Islet of Langerhans (tissue), 1 donor: Measurements from ENCODE around the gene FAM135A.
"Not testable (repeated sequence)": the region's sequence is repeated elsewhere in the genome, so short reads cannot be mapped to it uniquely, and the experiment has no call there.

Experiments used
- FAIRE-seq: peaks from one replicate; lab custom pipeline; 2011; peaks lifted over from hg19 to GRCh38; lab: Jason Lieb, UNC

Gene FAM135A

DNA sequence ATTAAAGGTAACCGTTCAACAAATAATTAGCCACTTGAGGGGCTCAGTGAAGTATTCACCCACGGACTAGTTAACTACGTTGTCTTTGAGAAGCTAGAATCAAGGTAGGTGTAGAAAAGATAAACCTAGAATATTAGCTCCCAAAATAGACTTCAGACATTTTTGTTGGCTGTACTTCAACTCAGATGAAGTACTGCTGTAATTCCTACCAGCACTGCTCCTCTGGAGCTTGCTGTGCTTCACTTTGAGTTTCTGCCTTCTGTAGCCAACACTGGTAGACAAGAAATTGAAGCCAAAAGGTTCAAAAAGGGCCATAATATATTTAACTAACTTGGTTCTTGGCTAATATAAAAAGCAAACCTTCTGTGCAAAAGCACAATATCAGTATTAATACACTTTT lies 134.6 kb downstream of the FAM135A start:
- no peak for FAIRE-seq

DNA sequence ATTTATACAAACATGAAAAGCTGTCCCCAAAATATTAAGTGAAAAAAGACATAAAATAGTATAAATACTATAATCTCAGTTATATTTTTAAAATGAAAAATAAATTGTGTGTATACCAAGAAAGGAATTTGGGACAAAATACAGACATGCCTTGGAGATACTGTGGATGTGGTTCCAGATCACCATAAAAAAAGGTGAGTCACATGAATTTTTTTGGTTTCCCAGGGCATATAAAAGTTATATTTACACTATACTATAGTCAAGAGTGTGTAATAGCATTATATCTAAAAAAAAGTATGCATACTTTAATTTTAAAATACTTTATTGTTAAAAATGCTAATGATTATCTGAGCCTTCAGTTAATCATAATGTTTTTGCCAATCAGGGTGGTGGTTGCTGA lies 136.0 kb downstream of the FAM135A start:
- FAIRE-seq = no peak

DNA sequence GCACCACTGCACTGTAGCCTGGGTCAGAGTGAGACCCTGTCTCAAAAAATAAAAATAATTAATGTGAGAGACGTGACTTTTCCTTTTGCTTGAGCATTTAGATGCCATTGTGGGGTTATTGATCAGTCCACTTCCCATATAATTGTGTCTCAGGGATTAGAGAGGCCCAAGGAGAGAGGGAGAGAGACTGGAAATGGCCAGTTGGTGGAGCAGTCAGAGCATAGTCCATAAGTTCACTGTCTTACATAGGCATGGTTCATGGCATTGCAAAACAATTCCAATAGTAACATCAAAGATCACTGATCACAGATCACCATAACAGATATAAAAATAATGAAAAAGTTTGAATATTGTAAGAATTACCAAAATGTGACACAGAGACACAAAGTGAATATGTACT lies 138.3 kb downstream of the FAM135A start:
- FAIRE-seq = no peak

DNA sequence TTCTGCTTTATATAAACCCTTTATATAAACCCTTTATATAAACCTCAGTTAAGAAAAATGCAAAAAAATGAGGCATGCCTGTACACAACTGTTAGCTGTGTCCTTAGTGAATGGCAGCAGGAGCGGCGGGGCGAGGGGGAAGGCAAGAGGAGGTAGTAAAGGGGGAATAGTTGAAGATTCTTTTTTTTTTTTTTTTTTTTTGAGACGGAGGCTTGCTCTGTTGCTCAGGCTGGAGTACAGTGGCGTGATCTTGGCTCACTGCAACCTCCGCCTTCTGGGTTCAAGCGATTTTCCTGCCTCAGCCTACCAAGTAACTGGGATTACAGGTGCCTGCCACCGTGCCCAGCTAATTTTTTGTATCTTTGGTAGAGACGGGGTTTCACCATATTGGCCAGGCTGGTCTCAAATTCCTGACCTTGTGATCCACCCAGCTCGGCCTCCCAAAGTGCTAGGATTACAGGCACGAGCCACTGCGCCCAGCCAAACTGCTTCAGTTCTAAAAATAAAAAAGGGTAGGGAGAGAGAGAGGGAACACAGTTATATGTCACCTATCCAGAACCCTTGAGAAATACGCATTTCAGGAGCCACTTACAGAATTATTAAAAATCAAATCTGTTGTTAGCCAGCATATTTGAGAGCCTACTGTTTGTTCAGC lies 139.1 kb downstream of the FAM135A start:
- not testable (repeated sequence) for FAIRE-seq

DNA sequence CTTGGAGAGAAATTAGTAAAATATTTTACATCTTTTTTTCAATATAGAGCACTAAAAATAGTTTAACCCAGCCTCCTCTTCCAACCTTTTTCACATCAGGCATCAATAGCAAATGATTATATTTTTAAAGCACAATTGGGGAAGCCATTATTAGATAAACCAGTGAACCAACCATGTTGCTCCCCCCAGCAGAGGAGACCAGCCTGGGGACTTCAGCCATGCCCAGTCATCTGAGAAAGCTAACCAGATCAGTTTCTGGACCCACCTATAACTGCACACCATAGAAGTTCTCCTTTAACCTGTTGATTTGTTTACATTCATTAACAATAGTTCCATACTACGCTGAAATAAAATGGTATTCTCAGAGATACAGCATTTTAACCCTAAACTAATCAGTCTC lies 139.7 kb downstream of the FAM135A start:
- no peak for FAIRE-seq

DNA sequence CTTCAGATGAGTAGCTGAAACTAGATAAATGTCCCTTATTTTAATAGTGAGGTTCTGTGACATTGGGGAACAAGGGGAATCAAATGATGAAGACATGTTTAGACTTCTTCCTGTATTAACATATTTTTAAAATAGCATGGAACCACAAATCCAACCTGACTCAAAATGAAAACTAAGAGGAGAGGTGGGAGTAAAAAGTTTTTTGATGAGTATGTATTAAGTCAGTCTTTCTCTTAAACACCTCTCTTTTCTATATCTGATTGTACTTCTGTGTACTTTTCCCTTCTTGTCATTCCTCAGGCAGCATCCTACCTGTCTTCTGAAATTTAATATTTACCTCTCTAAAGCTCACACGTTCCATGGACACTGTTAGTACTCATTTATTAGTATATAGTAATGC lies 144.7 kb downstream of the FAM135A start:
- FAIRE-seq = no peak

DNA sequence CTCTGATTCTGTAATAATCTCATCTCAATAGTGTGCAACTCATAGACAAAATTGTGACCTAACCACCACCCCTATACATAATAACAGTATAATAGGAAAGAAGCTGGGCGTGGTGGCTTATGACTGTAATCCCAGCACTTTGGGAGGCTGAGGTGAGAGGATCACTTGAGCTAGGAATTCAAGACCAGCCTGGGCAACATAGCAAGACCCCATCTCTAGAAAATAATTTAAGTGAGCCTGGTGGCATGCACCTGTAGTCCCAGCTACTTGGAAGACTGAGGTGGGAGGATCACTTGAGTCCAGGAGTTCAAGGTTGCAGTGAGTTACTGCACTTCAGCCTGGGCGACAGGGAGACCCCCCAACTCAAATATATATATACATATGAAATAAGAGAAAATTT lies 149.1 kb downstream of the FAM135A start:
- FAIRE-seq = not testable (repeated sequence)

DNA sequence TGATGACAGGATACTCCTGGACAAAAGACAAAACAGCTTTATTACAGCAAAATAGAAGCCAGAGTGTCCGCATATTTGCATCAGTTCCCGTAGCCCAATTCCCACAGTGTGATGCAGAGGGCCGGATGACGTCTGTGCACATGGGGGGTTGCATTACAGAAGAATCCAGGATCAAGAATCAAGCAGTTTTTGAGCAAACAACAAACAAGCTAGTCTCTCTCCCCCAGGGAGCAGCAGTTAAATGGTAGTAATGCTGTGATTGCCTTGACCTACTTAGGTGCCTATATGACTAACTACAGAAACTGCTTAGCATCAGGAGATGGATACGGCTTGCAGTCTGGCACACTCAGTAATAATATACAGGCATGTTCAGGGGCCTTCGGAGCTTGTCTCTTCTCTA lies 150.2 kb downstream of the FAM135A start:
- no peak for FAIRE-seq

DNA sequence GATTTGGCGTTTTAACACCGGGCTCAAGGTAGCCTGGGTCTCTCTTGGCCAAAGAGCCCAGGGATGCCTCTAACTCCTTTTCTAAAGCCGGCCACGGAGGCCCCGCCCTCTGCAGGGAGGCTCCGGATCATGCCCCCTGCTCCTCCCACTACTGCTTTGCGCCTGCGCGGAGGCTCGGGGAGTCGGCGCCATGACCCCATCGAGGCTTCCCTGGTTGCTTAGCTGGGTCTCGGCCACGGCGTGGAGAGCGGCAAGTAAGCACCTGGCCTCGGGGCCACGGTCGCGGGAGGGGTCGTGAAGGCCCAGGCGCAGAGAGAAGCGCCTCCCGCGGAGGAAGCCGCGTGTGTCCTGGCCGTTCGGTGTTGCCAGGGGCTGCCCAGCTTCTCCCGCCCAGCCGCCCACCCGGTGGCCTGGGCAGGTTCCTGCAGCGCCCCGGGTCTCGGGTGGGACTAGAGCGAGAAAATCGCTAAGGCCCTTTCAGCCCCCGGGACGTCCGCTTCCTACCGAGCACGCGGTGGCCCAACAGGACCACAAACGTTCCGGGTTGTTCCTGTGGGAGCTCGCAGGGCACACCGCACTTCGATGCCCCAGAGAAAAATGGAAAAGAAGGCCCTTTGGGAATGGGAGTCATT lies 153.6 kb downstream of the FAM135A start, which contains the start of gene SDHAF4:
Gene SDHAF4, plus strand, starts transcription at position 180 of the 632 bp plus-strand sequence. Its CDS starts 11 bp downstream, at position 191.
- no peak for FAIRE-seq

DNA sequence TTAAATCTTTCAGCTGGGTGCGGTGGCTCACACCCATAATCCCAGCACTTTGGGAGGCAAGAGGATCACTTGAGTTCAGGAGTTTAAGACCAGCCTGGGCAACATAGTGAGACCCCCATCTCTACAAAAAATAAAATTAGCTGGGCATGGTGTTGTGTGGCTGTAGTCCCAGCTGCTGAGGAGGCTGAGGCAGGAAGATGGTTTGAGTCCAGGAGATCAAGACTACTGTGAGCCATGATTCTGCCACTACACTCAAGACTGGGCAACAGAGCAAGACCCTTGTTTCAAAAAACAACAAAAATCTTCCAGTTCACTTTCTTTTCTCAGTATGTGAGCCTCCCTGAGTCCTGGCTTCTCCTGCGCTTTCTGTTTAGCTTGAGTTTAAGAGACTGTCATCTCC lies 161.3 kb downstream of the FAM135A start:
- no peak for FAIRE-seq

DNA sequence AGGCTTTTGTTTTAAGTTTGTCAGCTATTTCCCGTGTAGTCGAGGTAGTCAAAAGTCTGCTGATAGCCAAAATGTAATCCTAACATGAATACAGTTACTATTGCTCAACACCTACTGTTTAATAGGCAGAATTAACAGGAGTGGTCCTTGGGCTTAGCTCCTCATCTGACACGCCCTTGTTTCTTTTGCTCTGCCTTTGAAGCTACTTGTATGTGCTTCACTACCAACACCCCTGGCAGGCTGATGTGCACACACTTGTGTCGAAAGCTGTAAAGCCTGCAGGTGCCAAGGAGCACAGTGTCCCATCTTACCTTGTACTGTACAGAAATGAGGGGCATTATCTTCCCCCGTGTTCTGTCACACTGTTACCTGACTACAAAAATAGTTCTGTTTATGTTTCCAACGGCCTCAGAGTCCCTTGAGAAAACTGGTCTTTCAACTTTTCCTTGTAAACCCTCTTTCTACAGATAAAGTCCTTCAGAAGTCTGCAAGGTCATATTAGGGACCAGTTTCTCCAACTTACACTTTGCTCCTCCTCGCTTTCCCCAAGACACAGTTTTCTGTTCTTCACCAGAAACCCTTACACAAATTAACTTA lies 162.7 kb downstream of the FAM135A start:
- no peak for FAIRE-seq

DNA sequence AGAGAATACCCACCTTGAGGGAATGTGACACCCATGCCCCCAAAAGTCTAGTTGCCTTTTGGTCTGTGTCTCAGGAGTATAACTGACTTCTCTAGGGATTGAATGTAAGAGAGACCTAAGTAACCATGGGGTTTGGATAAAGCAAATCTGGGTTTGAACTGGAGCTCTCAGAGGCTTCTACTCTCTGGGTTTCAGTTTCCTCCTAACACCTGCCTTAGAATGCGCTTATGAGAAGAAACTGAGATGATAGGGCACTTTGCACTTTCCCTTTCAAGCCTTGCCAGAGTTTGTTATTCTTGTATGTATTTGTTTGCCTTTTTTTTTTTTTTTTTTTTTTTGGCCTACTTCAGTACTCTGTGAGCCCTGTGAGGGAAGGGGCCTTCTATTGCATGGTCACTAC lies 172.8 kb downstream of the FAM135A start:
- no peak for FAIRE-seq

DNA sequence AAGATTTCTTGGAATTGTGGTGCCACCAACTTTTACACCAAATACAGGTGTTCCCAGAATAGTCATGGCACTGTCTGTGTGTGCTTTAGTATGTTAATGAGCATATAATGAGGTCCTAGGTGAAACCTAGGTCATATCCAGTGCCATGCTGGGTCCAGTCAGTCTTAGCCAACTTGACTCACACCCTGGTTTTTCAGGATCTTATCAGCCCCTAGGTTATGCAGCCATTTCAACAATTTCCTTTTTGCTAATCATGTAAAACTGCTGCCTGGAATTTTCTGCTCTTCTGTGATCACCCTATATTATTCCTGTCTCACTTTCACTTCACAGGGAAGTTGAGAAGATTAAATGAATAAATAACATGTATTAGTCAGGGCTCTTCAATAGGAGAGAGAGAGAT lies 177.1 kb downstream of the FAM135A start:
- FAIRE-seq = no peak

DNA sequence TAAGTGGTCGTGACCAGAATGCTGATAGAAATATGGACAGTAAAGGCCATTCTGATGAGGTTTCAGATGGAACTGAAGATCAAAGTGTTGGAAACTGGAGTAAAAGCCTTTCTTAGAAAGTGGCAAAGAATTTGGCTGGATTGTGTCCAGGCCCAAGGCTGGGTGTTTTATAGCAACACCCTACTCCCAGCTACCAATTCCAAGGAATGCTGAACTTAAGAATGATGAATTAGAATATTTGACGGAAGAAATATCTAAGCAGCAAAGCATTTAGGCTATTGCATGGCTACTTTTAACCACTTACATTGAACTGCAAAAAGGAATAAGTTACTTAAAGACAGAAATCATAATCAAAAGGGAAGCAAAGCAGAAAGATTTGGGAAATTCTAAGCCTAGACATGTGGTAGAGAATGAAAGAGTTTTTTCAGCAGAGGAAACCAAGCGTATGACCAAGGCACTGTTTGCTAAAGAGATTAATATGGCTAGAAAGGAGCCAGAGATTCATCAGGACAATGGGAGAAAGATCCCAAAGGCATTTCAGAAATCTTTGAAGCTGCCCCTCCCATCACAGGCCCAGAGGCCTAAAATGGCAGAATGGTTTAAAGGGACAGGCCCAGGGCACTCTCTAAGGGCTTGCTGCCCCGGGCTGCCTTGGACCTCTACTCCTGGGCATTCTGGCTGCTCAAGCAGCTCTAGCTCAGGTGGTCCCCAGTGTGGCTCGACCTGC lies 179.2 kb downstream of the FAM135A start:
- no peak for FAIRE-seq

DNA sequence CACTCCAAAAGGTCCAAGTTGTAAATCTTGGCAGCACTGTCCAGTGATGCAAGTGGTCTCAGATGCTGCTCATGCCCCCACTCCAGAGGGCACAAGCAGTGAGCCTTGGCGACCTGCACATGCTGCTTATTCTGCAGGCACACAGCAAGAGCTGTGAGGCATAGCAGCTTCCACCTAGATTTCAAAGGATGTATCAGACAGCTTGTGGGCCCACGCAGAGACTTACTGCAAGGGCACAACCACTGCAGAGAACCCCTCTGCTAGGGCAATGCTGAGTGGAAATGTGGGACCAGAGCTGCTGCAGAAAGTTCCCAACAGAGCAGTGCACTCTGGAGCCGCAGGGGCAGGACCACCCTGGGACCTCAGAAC lies 179.8 kb downstream of the FAM135A start:
- no peak for FAIRE-seq

DNA sequence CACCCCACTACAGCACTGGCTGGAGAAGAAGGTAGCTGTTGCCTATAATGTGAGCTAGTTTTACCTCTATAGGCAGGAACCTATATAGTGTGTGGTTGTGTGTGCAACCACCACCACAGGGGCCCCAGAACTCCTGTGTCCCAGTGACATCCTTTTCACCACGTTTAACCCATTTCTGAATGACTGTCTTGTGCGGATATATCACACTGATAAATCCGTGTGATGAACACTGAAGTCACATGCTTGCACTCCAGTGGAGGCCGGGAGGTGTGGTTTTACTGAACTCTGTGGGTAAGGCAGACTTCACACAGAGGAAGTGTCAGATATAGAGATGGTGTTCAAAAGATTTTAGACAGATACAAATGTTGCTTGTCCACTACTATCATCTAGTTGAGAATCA lies 185.9 kb downstream of the FAM135A start:
- FAIRE-seq = no peak

DNA sequence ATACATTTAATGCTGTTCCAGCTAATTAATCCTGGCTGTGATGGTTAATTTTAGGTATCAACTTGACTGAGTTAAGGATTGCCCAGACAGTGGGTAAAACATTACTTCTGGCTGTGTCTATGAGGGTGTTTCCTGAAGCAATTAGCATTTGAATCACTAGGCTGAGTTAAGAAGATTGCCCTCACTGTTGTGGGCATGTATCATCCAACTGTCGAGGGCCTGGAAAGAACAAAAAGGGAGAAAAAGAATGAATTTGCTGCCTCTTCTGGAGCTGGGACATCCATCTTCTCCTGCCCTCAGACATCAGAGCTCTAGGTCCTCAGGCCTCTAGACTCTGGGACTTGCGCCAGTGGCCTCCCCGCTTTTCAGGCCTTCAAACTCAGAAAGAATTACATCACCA lies 187.7 kb downstream of the FAM135A start:
- FAIRE-seq = no peak

DNA sequence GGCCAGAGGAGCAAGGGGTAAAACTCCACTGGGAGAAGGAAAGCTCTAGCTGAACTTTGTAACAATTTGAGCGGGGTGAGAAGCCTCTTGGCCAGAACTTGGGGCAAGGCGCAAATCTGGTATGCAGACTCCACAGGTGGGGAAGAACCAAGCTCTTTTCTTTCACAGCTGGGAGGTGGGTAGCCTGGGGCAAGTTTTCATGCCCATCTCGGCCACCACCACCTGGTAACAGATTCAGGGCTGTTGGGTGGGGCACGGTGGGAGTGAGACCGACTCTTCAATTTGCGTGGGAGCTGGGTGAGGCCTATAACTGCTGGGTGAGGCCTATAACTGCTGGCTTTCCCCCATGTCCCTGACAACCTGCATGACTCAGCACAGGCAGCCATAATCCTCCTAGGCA lies 190.9 kb downstream of the FAM135A start:
- no peak for FAIRE-seq

DNA sequence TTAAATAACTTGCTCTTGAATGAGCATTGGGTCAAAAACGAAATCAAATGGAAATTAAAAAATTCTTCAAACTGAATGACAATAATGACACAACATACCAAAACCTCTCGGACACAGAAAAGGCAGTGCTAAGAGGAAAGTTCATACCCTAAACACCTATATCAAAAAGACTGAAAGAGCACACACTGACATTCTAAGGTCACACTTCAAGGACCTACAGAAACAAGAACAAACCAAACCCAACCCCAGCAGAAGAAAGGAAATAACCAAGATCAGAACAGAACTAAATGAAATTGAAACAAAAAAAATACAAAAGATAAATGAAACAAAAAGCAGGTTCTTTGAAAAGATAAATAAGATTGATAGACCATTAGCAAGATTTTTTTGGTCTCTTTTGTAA lies 194.1 kb downstream of the FAM135A start:
- FAIRE-seq = not testable (repeated sequence)

DNA sequence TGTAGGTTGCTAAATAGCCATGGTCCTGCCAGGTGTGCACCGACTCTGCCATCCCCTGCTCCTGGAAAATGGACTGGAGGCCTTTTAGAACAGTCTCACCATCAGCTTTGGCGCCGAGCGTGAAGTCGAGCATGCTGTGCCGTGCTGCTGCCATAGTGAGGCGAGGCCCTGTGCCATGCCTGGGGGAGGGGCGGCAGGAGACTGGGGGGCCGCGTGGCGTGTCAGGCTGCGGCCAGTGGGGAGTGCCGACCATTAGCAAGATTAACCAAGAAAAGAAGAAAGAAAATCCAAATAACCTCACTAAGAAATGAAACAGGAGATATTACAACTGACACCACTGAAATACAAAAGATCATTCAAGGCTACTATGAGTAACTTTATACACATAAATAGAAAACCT lies 195.9 kb downstream of the FAM135A start:
- FAIRE-seq = not testable (repeated sequence)
